ENCODE data around the gene CELF1. TPM values are rescaled to one million over a fixed set of nuclear protein-coding genes. Genes with fewer than 3 reads are reported as not detected.

Gene CELF1
- total RNA-seq, 1 experiment from 2014 or later: 148 TPM

- Histone ChIP-seq H3K36me3 (ENCODE audit: insufficient read depth, low read length) (no peaks in the 10 kb centered on the region), H3K9me3 (ENCODE audit: low read length) (no peaks in the 10 kb centered on the region)
Measured at GRCh38 chr11:47434011-47434786, 118.7 kb downstream of the CELF1 start.

GRCh38 chr11:47433157-47433556 is 119.8 kb downstream of the CELF1 start:
- Histone ChIP-seq H3K4me3 (ENCODE audit: low read length) (no peak overlapping the region), H4K20me1 (ENCODE audit: insufficient read depth, low read depth, low read length) (no peaks in the 10 kb centered on the region), H2AFZ (ENCODE audit: low read length) (no peak overlapping the region), H3K4me1 (ENCODE audit: low read length) (no peaks in the 10 kb centered on the region), H3K36me3 (ENCODE audit: insufficient read depth, low read length) (no peaks in the 10 kb centered on the region), H3K9me3 (ENCODE audit: low read length) (no peaks in the 10 kb centered on the region), H3K27ac (ENCODE audit: low read length) (no peak overlapping the region), H3K27me3 (ENCODE audit: low read length) (no peaks in the 10 kb centered on the region), H3K9me2 (replicated peaks; ENCODE audit: insufficient read depth, low read length) (no peaks in the 10 kb centered on the region), H3K79me2 (ENCODE audit: low read length) (no peaks in the 10 kb centered on the region), H3K4me2 (ENCODE audit: low read depth, low read length, poor library complexity, severe bottlenecking) (no peak overlapping the region), H3K9ac (ENCODE audit: low read length) (no peak overlapping the region)
- no peak for DNase-seq

More at GRCh38 chr11:47434011-47434786, 118.7 kb downstream of the CELF1 start:
- Histone ChIP-seq H3K27ac (ENCODE audit: low read length) (no peak overlapping the region), H3K9ac (ENCODE audit: low read length) (no peak overlapping the region), H3K9me2 (replicated peaks; ENCODE audit: insufficient read depth, low read length) (no peaks in the 10 kb centered on the region), H3K4me2 (ENCODE audit: low read depth, low read length, poor library complexity, severe bottlenecking) (no peak overlapping the region), H3K4me3 (ENCODE audit: low read length) (no peak overlapping the region), H3K4me1 (ENCODE audit: low read length) (no peaks in the 10 kb centered on the region), H4K20me1 (ENCODE audit: insufficient read depth, low read depth, low read length) (no peaks in the 10 kb centered on the region), H3K27me3 (ENCODE audit: low read length) (no peaks in the 10 kb centered on the region), H2AFZ (ENCODE audit: low read length) (no peak overlapping the region), H3K79me2 (ENCODE audit: low read length) (no peaks in the 10 kb centered on the region)
- no peak for DNase-seq

GRCh38 chr11:47431356-47432083 is 121.4 kb downstream of the CELF1 start:
- Histone ChIP-seq H3K9me2 (replicated peaks; ENCODE audit: insufficient read depth, low read length) (no peaks in the 10 kb centered on the region), H3K4me1 (ENCODE audit: low read length) (peaks cover 9% of the 10 kb centered on the region), H3K36me3 (ENCODE audit: insufficient read depth, low read length) (no peaks in the 10 kb centered on the region), H3K9ac (ENCODE audit: low read length) (no peak overlapping the region), H3K4me3 (ENCODE audit: low read length) (no peak overlapping the region), H2AFZ (ENCODE audit: low read length) (no peak overlapping the region), H3K4me2 (ENCODE audit: low read depth, low read length, poor library complexity, severe bottlenecking) (no peak overlapping the region), H3K27ac (ENCODE audit: low read length) (no peak overlapping the region), H3K27me3 (ENCODE audit: low read length) (no peaks in the 10 kb centered on the region), H4K20me1 (ENCODE audit: insufficient read depth, low read depth, low read length) (no peaks in the 10 kb centered on the region), H3K79me2 (ENCODE audit: low read length) (no peaks in the 10 kb centered on the region), H3K9me3 (ENCODE audit: low read length) (no peaks in the 10 kb centered on the region)
- DNase-seq: no peak

GRCh38 chr11:47430524-47430923 is 122.4 kb downstream of the CELF1 start:
- Histone ChIP-seq H4K20me1 (ENCODE audit: insufficient read depth, low read depth, low read length) (no peaks in the 10 kb centered on the region), H3K9me3 (ENCODE audit: low read length) (no peaks in the 10 kb centered on the region), H2AFZ (ENCODE audit: low read length) (no peak overlapping the region), H3K36me3 (ENCODE audit: insufficient read depth, low read length) (no peaks in the 10 kb centered on the region), H3K9ac (ENCODE audit: low read length) (no peak overlapping the region), H3K4me2 (ENCODE audit: low read depth, low read length, poor library complexity, severe bottlenecking) (no peak overlapping the region), H3K27me3 (ENCODE audit: low read length) (no peaks in the 10 kb centered on the region), H3K27ac (ENCODE audit: low read length) (no peak overlapping the region), H3K79me2 (ENCODE audit: low read length) (peaks cover 6% of the 10 kb centered on the region), H3K4me1 (ENCODE audit: low read length) (peaks cover 9% of the 10 kb centered on the region), H3K4me3 (ENCODE audit: low read length) (no peak overlapping the region), H3K9me2 (replicated peaks; ENCODE audit: insufficient read depth, low read length) (no peaks in the 10 kb centered on the region)
- DNase-seq: no peak

- Histone ChIP-seq H3K9ac (ENCODE audit: low read length) (peak within 1 kb of the TSS; percentile 92), H3K79me2 (ENCODE audit: low read length) (peaks cover 25% of the 10 kb centered on the region), H3K27me3 (ENCODE audit: low read length) (no peaks in the 10 kb centered on the region), H3K4me1 (ENCODE audit: low read length) (peaks cover 19% of the 10 kb centered on the region), H2AFZ (ENCODE audit: low read length) (peak within 1 kb of the TSS; percentile 99), H4K20me1 (ENCODE audit: insufficient read depth, low read depth, low read length) (no peaks in the 10 kb centered on the region), H3K36me3 (ENCODE audit: insufficient read depth, low read length) (peaks cover 17% of the 10 kb centered on the region), H3K9me2 (replicated peaks; ENCODE audit: insufficient read depth, low read length) (no peaks in the 10 kb centered on the region), H3K27ac (ENCODE audit: low read length) (peak within 1 kb of the TSS; percentile 66), H3K4me3 (ENCODE audit: low read length) (peak within 1 kb of the TSS; percentile 92), H3K9me3 (ENCODE audit: low read length) (no peaks in the 10 kb centered on the region), H3K4me2 (ENCODE audit: low read depth, low read length, poor library complexity, severe bottlenecking) (peak within 1 kb of the TSS; percentile 97)
- peak; percentile 99 for DNase-seq
Measured at GRCh38 chr11:47426062-47426956, 126.6 kb downstream of the CELF1 start, which contains the start of gene PSMC3. TSS of gene PSMC3 (minus strand) at chr11:47426439. CDS start at chr11:47426279, 160 bp downstream.

GRCh38 chr11:47425611-47426010 is 127.3 kb downstream of the CELF1 start:
- peak; percentile 64 for DNase-seq

GRCh38 chr11:47418454-47419259 is 134.3 kb downstream of the CELF1 start:
- H3K27me3 ChIP-seq (ENCODE audit: low read length): no peaks in the 10 kb centered on the region
- DNase-seq: no peak
- H2AFZ ChIP-seq (ENCODE audit: low read length): no peak overlapping the region
- no peak overlapping the region for H3K9ac ChIP-seq (ENCODE audit: low read length)
- H3K36me3 ChIP-seq (ENCODE audit: insufficient read depth, low read length): peaks cover 18% of the 10 kb centered on the region
- H3K79me2 ChIP-seq (ENCODE audit: low read length): no peaks in the 10 kb centered on the region
- H3K9me2 ChIP-seq (replicated peaks; ENCODE audit: insufficient read depth, low read length): no peaks in the 10 kb centered on the region
- no peaks in the 10 kb centered on the region for H4K20me1 ChIP-seq (ENCODE audit: insufficient read depth, low read depth, low read length)
- no peaks in the 10 kb centered on the region for H3K4me1 ChIP-seq (ENCODE audit: low read length)
- H3K27ac ChIP-seq (ENCODE audit: low read length): no peak overlapping the region
- H3K9me3 ChIP-seq (ENCODE audit: low read length): no peaks in the 10 kb centered on the region
- no peak overlapping the region for H3K4me2 ChIP-seq (ENCODE audit: low read depth, low read length, poor library complexity, severe bottlenecking)
- no peak overlapping the region for H3K4me3 ChIP-seq (ENCODE audit: low read length)

More at GRCh38 chr11:47425611-47426010, 127.3 kb downstream of the CELF1 start:
- peaks cover 25% of the 10 kb centered on the region for H3K79me2 ChIP-seq (ENCODE audit: low read length)
- H2AFZ ChIP-seq (ENCODE audit: low read length): no peak overlapping the region
- H3K4me1 ChIP-seq (ENCODE audit: low read length): peaks cover 19% of the 10 kb centered on the region
- H3K27me3 ChIP-seq (ENCODE audit: low read length): no peaks in the 10 kb centered on the region
- peak overlapping the region; percentile 92 for H3K9ac ChIP-seq (ENCODE audit: low read length)
- no peaks in the 10 kb centered on the region for H3K9me3 ChIP-seq (ENCODE audit: low read length)
- H4K20me1 ChIP-seq (ENCODE audit: insufficient read depth, low read depth, low read length): no peaks in the 10 kb centered on the region
- peak overlapping the region; percentile 92 for H3K4me3 ChIP-seq (ENCODE audit: low read length)
- no peaks in the 10 kb centered on the region for H3K9me2 ChIP-seq (replicated peaks; ENCODE audit: insufficient read depth, low read length)
- H3K27ac ChIP-seq (ENCODE audit: low read length): peak overlapping the region; percentile 66
- H3K4me2 ChIP-seq (ENCODE audit: low read depth, low read length, poor library complexity, severe bottlenecking): peak overlapping the region; percentile 97
- H3K36me3 ChIP-seq (ENCODE audit: insufficient read depth, low read length): peaks cover 19% of the 10 kb centered on the region

Data from Karpas-422 (cell line).